K562 (cell line): ENCODE data around the gene PDK1. TPM values are rescaled to one million over a fixed set of nuclear protein-coding genes. Genes with fewer than 3 reads are reported as not detected.

ENCODE experiments used
- ATAC-seq: fragments of 200-7000 bp; cut with Tn5 transposase; 3 replicates; pipeline ENCODE4 v1.9.1; 2020; ENCODE audit warnings: moderate library complexity
- BruUV-seq: library from RNA; stranded (reverse); fragments of 400-500 nt; replicated peaks from 2 replicates; lab custom pipeline; 2021; lab: Mats Ljungman, UMichigan
- CTCF ChIA-PET: fragments of 300-600 bp; formaldehyde crosslinking; extraction: SDS; loops from one replicate; lab custom pipeline; 2021; ENCODE audit warnings: low intra/inter-chr PET ratio; lab: Yijun Ruan, JAX
- POLR2A ChIA-PET: fragments of 300-600, 350-650 bp; sonication (Branson Sonifier 250); formaldehyde crosslinking; extraction: SDS; loops from one replicate; lab custom pipeline; 2021; ENCODE audit warnings: antibody characterized with exemption, inconsistent platforms; lab: Yijun Ruan, JAX
- DNase-seq, 4 experiments: peaks; one replicate each; pipeline versions ENCODE4 v3.0.0 to v3.0.0-alpha.2; 2011 to 2018; ENCODE audit warnings: low spot score in 3 of 4, mixed read lengths in 3 of 4; ENCODE audit errors: extremely low read depth in 1 of 4
- FAIRE-seq: peaks from 2 replicates; lab custom pipeline; 2011; peaks lifted over from hg19 to GRCh38; lab: Jason Lieb, UNC
- H2AFZ ChIP-seq: 2 replicates; pipeline ENCODE4 v1.6.0; 2011; ENCODE audit warnings: low read depth, low read length, control low read depth, inconsistent platforms
- H3K27ac ChIP-seq: fragments of 200-600 bp; 3 replicates; pipeline ENCODE4 v1.8.0; 2011; ENCODE audit warnings: low read depth, mild to moderate bottlenecking, control low read depth, inconsistent platforms, low read length, moderate library complexity, mixed read lengths; ENCODE audit errors: extremely low read depth
- H3K27me3 ChIP-seq, 2 experiments: fragments of 300-600 bp in 1 of 2; 2 replicates in 1 of 2; 3 replicates in 1 of 2; pipeline versions ENCODE4 v1.6.0 to v1.8.0; 2011; ENCODE audit warnings: inconsistent platforms in 2 of 2, low read length in 2 of 2, mild to moderate bottlenecking in 1 of 2, mixed read lengths in 1 of 2, moderate library complexity in 1 of 2; ENCODE audit not compliant: control insufficient read depth in 2 of 2, insufficient read depth in 2 of 2
- H3K36me3 ChIP-seq: fragments of 300-600 bp; 3 replicates; pipeline ENCODE4 v1.8.0; 2011; ENCODE audit warnings: mild to moderate bottlenecking, low read length, inconsistent platforms; ENCODE audit not compliant: control insufficient read depth, insufficient read depth
- H3K4me1 ChIP-seq, 2 experiments: fragments of 200-600 bp in 1 of 2; replicated peaks in 1 of 2; 2 replicates in 1 of 2; 3 replicates in 1 of 2; pipeline versions ENCODE4 v1.5.1 to v1.8.0; 2011; ENCODE audit warnings: inconsistent platforms in 2 of 2, low read length in 2 of 2, mild to moderate bottlenecking in 1 of 2, mixed read lengths in 1 of 2, moderate library complexity in 1 of 2; ENCODE audit not compliant: control insufficient read depth in 2 of 2, insufficient read depth in 2 of 2
- H3K4me2 ChIP-seq: 2 replicates; pipeline ENCODE4 v1.6.1; 2011; ENCODE audit warnings: low read length, control low read depth, inconsistent platforms, mixed read lengths; ENCODE audit not compliant: insufficient read depth
- H3K4me3 ChIP-seq: fragments of 200-600 bp; sonication (generic), shearing (Covaris generic); 2 replicates; pipeline ENCODE4 v1.5.1; 2016; ENCODE audit warnings: control low read depth, inconsistent platforms
- H3K79me2 ChIP-seq: fragments of 200-600 bp; 3 replicates; pipeline ENCODE4 v1.8.0; 2011; ENCODE audit warnings: low read length, inconsistent platforms; ENCODE audit not compliant: control insufficient read depth, insufficient read depth
- H3K9ac ChIP-seq, 2 experiments: 2 replicates each; pipeline versions ENCODE4 v1.6.0 to v1.6.1; 2011; ENCODE audit warnings: low read depth in 2 of 2, low read length in 2 of 2, control low read depth in 1 of 2, inconsistent platforms in 1 of 2, mild to moderate bottlenecking in 1 of 2, mixed read lengths in 1 of 2; ENCODE audit not compliant: insufficient read depth in 1 of 2
- H3K9me1 ChIP-seq: one replicate; pipeline ENCODE4 v1.6.0; 2011; ENCODE audit warnings: inconsistent platforms, mild to moderate bottlenecking, low read length, moderate library complexity; ENCODE audit not compliant: control insufficient read depth, insufficient read depth
- H3K9me3 ChIP-seq: replicated peaks from 2 replicates; pipeline ENCODE4 v1.5.1; 2011; ENCODE audit warnings: low read depth, low read length, inconsistent platforms; ENCODE audit not compliant: control insufficient read depth, insufficient read depth
- H4K20me1 ChIP-seq: replicated peaks from 2 replicates; pipeline ENCODE4 v1.6.1; 2011; ENCODE audit warnings: low read length, inconsistent platforms, mixed read lengths; ENCODE audit not compliant: control insufficient read depth, insufficient read depth
- FOXJ2 ChIP-seq: fragments of 200-800 bp; sonication (Bioruptor generic); IDR thresholded peaks from 2 replicates; pipeline ENCODE4 v1.6.1; 2016; ENCODE audit warnings: missing genetic modification characterization, missing compliant biosample characterization
- GTF2E2 ChIP-seq: fragments of 200-800 bp; sonication (Bioruptor generic); IDR thresholded peaks from 2 replicates; pipeline ENCODE4 v1.6.1; 2016; ENCODE audit warnings: missing genetic modification characterization, missing compliant biosample characterization
- HDAC6 ChIP-seq: IDR thresholded peaks from 2 replicates; pipeline ENCODE4 v1.6.1; 2012; ENCODE audit warnings: low read depth, mild to moderate bottlenecking, control low read depth, inconsistent platforms, low read length, moderate library complexity
- HEY1 ChIP-seq: fragments of 250-450 bp; sonication (Bioruptor Pico); IDR thresholded peaks from 2 replicates; pipeline ENCODE4 v1.5.0; 2020; ENCODE audit warnings: mild to moderate bottlenecking, moderate library complexity, borderline replicate concordance
- IFI16 ChIP-seq: fragments of 250-450 bp; sonication (Bioruptor Pico); IDR thresholded peaks from 2 replicates; pipeline ENCODE4 v2.1.2; 2022; ENCODE audit warnings: mild to moderate bottlenecking, inconsistent platforms
- KLF10 ChIP-seq: fragments of 250-450 bp; sonication (Bioruptor Pico); IDR thresholded peaks from 2 replicates; pipeline ENCODE4 v1.6.1; 2021; ENCODE audit warnings: matching md5 sums
- MCM3 ChIP-seq: fragments of 450-650 bp; IDR thresholded peaks from 2 replicates; pipeline ENCODE4 v1.6.1; 2016
- MTF1 ChIP-seq: fragments of 250-450 bp; sonication (Bioruptor Pico); IDR thresholded peaks from 2 replicates; pipeline ENCODE4 v1.9.0; 2021; ENCODE audit warnings: moderate library complexity, mild to moderate bottlenecking, inconsistent platforms, borderline replicate concordance
- PBX2 ChIP-seq, 2 experiments: IDR thresholded peaks in 1 of 2; conservative IDR thresholded peaks in 1 of 2; 2 replicates each; pipeline ENCODE4 v1.6.1; 2016; ENCODE audit warnings: low read depth in 2 of 2, mild to moderate bottlenecking in 1 of 2, missing compliant biosample characterization in 1 of 2, missing genetic modification characterization in 1 of 2, moderate library complexity in 1 of 2
- RBM39 ChIP-seq: fragments of 200-400 bp; formaldehyde crosslinking; optimal IDR thresholded peaks from 2 replicates; pipeline ENCODE3; 2018; ENCODE audit warnings: low read depth, low read length
- SMAD3 ChIP-seq: fragments of 450-650 bp; formaldehyde crosslinking; conservative IDR thresholded peaks from 2 replicates; pipeline ENCODE4 v1.4.0; 2020; ENCODE audit warnings: mild to moderate bottlenecking
- SNAPC5 ChIP-seq: fragments of 250-450 bp; sonication (Bioruptor Pico); IDR thresholded peaks from 2 replicates; pipeline ENCODE4 v1.8.0; 2021; ENCODE audit warnings: moderate library complexity, mild to moderate bottlenecking, inconsistent platforms
- ZBTB34 ChIP-seq: fragments of 250-450 bp; sonication (Bioruptor Pico); IDR thresholded peaks from 2 replicates; pipeline ENCODE4 v1.8.0; 2021; ENCODE audit warnings: mild to moderate bottlenecking, moderate library complexity
- ZNF395 ChIP-seq: fragments of 200-800 bp; sonication (Bioruptor generic); IDR thresholded peaks from 2 replicates; pipeline ENCODE4 v1.6.1; 2017; ENCODE audit warnings: missing genetic modification characterization, missing compliant biosample characterization
- ZNF436 ChIP-seq: fragments of 250-450, 450-650 bp; sonication (Bioruptor Pico); formaldehyde crosslinking; IDR thresholded peaks from 2 replicates; pipeline ENCODE4 v1.7.0; 2020; ENCODE audit warnings: mild to moderate bottlenecking
- WGBS: fragments of 100-300 bp; shearing (Covaris generic); methylation state at CpG from one replicate; pipeline ENCODE4 v1.1.6; 2016; ENCODE audit warnings: low coverage, mixed read lengths; ENCODE audit not compliant: insufficient coverage; ENCODE audit errors: missing lambda C conversion rate; 5-methylcytosine and 5-hydroxymethylcytosine counted together
- in situ Hi-C: fragments of 300-500 bp; cut with MboI; formaldehyde crosslinking; loops from 4 replicates; pipeline ENCODE4 v1.15.0; 2018; ENCODE audit warnings: inconsistent platforms, mixed read lengths
- intact Hi-C: fragments of 100-400 bp; cut with micrococcal nuclease; formaldehyde crosslinking; loops from 2 replicates; pipeline ENCODE4 v1.14.2; 2022
- polyA plus RNA-seq, 8 experiments: library from polyadenylated mRNA; depleted of rRNA in 4 of 8; stranded (reverse) in 5 of 8; unstranded in 3 of 8; fragments of >200 nt; fragmentation: Nextera tagmentation in 2 of 8; fragmentation: Illumina TruSeq in 1 of 8; extraction: Ambion mirVana in 2 of 8; extraction: Trizol in 1 of 8; gene quantifications; 2 replicates each; pipeline versions ENCODE4 v1.2.1 to v1.2.3, GENCODE V29; 2011 to 2014; ENCODE audit warnings: inconsistent platforms in 1 of 8, missing spikeins in 1 of 8
- total RNA-seq, 7 experiments: library from RNA; depleted of rRNA in 6 of 7; stranded (reverse); fragments of >200 nt in 6 of 7; fragmentation: Illumina TruSeq in 2 of 7; extraction: Trizol in 2 of 7; gene quantifications; 2 replicates each; pipeline versions ENCODE4 v1.2.1 to v1.2.3, GENCODE V29; 2011 to 2021; ENCODE audit warnings: low replicate concordance in 1 of 7

PDK1 gene
- total and polyA plus RNA-seq, 9 of the 15 experiments (the other 6 are each of a cell fraction or from before 2014, with no cell fraction given), result 3.5 to 176 (median 13.9) TPM

GRCh38 chr2:172540421-172540820 lies 15.5 kb upstream of the PDK1 start (continued):
- TF ChIP-seq MCM3 (no peak), ZBTB34 (CRISPR knock-in tag) (no peak), RBM39 (no peak), HDAC6 (no peak), SMAD3 (CRISPR knock-in tag) (no peak), IFI16 (CRISPR knock-in tag) (no peak), HEY1 (CRISPR knock-in tag) (no peak), GTF2E2 (tag) (no peak)

GRCh38 chr2:172545408-172546075 lies 10.3 kb upstream of the PDK1 start:
- DNase-seq (no peak), FAIRE-seq (peak; percentile 15)
- WGBS, result 6% methylated on average over 2 of the region's 2 CpGs
- TF ChIP-seq ZNF436 (CRISPR knock-in tag) (no peak), SNAPC5 (no peak), KLF10 (CRISPR knock-in tag) (no peak), ZNF395 (no peak), FOXJ2 (tag) (no peak), MTF1 (no peak), PBX2 (CRISPR knock-in tag; IDR thresholded peaks at IDR 0.05; ENCODE audit: low read depth) (no peak), PBX2 (tag; conservative IDR thresholded peaks at IDR 0.05; ENCODE audit: low read depth) (no peak)

More at GRCh38 chr2:172545408-172546075, 10.3 kb upstream of the PDK1 start:
- Histone ChIP-seq H3K4me3 (no peak overlapping the region), H3K9ac (no peak overlapping the region), H3K9me3 (no peaks in the 10 kb centered on the region; the same call in 1 of the 2 replicates), H4K20me1 (no peaks in the 10 kb centered on the region), H3K4me2 (no peak overlapping the region), H3K79me2 (no peaks in the 10 kb centered on the region), H3K4me1 (peaks cover 0 to 3% of the 10 kb centered on the region in 2 experiments; a peak in 3 of 5 replicates), H3K36me3 (no peaks in the 10 kb centered on the region), H3K27ac (no peak overlapping the region), H3K27me3 (no peaks in the 10 kb centered on the region; a peak in 1 of 5 replicates), H2AFZ (no peak overlapping the region), H3K9me1 (no peaks in the 10 kb centered on the region)
- in situ Hi-C loops (no loop called here), intact Hi-C loops (no loop called here)
- ChIA-PET CTCF (no interaction called here), POLR2A (interaction anchor here (1.2 kb wide), 1 partner anchor 10 kb away, joined by 9 read pairs; the partner anchor contains the start of gene PDK1)
- no peak for ATAC-seq
- BruUV-seq, result no TSS peak
